Stimulated activated CD8-positive, alpha-beta memory T cell treated with anti-CD3 and anti-CD28 coated beads, Interleukin-12 subunit alpha, Interleukin-12 subunit beta, amount 100 ng/mL, for 24 hours (primary cell): ENCODE results near the gene DNAJC1.
"Not testable (repeated sequence)": the region's sequence is repeated elsewhere in the genome, so short reads cannot be mapped to it uniquely, and the experiment has no call there.

Source experiments
- DNase-seq: peaks from one replicate; pipeline ENCODE4 v3.0.0-alpha.2; 2020; ENCODE audit errors: extremely low read depth

Gene DNAJC1, protein sequence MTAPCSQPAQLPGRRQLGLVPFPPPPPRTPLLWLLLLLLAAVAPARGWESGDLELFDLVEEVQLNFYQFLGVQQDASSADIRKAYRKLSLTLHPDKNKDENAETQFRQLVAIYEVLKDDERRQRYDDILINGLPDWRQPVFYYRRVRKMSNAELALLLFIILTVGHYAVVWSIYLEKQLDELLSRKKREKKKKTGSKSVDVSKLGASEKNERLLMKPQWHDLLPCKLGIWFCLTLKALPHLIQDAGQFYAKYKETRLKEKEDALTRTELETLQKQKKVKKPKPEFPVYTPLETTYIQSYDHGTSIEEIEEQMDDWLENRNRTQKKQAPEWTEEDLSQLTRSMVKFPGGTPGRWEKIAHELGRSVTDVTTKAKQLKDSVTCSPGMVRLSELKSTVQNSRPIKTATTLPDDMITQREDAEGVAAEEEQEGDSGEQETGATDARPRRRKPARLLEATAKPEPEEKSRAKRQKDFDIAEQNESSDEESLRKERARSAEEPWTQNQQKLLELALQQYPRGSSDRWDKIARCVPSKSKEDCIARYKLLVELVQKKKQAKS

GRCh38 chr10:22003177-22003963, at the start of gene DNAJC1:
Gene DNAJC1, minus strand, starts transcription at chr10:22003730. Its CDS starts 296 bp downstream, at chr10:22003434.
- peak; percentile 93 for DNase-seq

DNA sequence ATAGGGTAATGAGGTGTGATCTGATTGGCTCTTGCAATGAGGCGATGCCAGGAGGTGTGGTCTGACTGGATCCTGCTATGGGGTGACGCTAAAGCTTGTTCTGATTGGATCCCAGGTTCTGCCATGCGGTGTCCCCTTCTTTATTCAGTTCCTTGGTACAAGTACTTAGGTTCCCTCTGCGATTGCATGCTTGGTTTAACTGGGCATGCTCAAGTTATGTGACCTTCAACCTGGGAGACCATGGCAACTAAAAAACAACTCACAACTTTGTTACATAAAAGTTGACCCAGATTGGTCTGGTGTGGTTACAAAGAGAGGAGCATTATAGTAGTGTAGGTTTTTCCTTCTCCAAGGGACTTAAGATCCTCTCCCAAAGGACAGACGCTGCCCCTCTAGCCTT, 49.5 kb upstream of the DNAJC1 start:
- DNase-seq = no peak

- no peak for DNase-seq
Observed at GRCh38 chr10:22049635-22050034, 46.1 kb upstream of the DNAJC1 start.

GRCh38 chr10:22047812-22048211, 44.3 kb upstream of the DNAJC1 start:
- DNase-seq = no peak

DNA sequence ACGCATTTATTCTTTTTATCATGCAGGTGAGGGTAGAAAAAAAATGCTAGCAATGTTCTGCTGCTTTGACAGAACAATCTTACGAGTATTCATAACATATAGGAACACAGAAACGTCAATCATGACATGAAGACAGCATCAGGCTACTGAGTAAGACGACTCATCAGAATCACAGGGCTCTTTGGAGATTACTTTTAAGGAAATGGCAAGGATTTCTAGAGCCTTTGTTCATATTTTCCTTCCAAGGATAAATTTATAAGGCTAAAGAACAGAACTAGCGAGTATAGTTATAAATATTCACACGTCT, 39.8 kb upstream of the DNAJC1 start:
- DNase-seq = no peak

- DNase-seq = no peak
Observed at GRCh38 chr10:22042557-22043326, 39.2 kb upstream of the DNAJC1 start.

GRCh38 chr10:22034333-22034732, 30.8 kb upstream of the DNAJC1 start:
- DNase-seq = no peak

- DNase-seq = not testable (repeated sequence)
Observed at GRCh38 chr10:22032268-22032667, 28.7 kb upstream of the DNAJC1 start.

GRCh38 chr10:22030421-22030820, 26.9 kb upstream of the DNAJC1 start:
- no peak for DNase-seq

DNA sequence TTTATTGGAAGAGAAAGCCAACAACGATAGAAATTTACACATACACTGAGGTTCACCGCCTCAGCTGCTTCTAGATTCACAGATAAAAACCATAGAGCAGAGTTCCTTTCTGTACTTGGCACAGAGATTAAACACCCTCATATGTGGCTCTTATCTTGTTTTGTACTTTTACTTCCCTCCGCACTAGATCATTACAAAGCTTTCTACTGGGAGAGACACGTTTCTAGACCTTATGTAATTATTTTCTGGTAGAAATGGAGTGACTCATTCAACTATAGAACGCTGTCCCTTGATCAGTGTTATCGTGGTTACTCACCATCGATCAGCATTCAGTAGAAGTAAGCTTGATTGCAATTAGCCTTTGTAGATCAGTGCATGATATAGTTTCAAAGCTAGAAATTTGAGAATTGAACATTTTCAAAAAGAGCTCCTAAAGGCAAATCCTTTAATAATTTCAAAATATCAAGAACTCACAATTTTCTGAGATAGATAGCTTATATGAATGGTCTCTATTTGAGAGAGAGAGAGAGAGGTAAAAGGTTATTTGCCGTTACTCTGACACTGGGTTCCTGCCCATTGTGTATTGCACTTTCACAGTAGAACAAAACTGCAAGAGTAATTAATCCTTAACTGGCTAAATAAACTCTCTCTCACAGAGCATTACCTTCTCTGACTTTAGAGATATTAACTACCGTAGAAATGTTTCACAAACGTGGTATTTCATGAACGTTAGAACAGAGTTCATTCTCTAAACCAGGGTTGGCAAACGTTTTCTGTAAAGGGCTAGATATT, 26.1 kb upstream of the DNAJC1 start:
- no peak for DNase-seq

DNA sequence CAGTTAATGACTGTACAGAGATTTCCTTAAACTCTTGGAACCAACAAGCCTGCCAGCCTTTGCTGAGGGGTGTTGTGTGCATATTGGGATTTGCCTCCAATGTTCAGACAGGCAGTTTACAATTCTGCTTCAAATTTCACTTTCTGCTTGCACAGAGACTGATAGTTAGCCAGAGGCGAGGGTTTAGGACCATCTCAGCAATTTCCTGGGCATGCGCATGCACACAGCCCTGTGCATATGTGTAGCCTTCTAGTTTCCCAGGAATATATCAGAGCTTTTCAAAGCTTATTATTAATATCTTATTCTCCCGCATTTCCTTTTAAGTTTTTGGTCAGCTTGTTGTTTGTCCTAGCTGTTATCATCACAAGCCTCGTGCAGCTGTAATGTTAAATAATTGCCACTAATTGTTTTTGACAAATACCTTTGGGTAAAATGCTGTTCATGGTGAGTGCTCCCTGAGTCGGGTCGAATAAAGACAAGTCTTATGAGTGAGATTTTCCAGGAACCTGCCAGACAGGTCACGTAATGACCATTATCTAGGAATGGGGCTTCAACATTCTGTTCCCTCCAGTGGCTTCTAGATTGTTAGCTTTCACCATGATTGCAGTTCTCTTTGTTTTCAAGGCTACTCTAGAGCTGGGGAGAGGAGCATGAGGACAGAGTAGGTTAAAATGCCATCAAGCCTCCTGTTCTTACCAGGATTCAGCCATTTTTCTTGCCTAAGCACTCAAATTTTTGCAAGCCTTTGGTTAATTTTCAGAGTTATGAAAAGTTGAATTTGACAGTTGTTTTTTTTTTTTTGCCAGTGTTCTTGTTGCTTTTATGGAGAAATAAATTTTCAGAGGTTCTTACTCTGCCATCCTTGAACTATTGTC, 24.1 kb upstream of the DNAJC1 start:
- DNase-seq = no peak

GRCh38 chr10:22026287-22026686, 22.8 kb upstream of the DNAJC1 start:
- no peak for DNase-seq

DNA sequence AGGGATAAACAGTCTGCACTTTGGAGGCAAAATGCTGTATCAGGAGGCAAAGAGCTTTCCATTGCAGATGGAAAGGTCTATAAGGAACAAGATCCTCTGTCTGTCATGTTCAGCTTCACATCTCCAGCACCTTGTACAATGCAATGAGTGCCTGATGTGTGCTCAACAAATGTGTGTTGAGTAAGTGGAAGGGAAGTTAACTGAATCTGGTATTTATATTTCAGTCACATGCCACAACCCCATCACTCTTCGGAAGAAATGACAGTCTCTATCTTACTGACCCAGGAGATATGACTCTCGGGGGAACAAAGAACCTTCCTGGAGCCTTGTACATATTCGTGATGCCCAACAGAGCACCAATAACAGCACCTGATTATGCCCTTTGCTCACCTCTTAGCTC, 20.0 kb upstream of the DNAJC1 start:
- DNase-seq = no peak

DNA sequence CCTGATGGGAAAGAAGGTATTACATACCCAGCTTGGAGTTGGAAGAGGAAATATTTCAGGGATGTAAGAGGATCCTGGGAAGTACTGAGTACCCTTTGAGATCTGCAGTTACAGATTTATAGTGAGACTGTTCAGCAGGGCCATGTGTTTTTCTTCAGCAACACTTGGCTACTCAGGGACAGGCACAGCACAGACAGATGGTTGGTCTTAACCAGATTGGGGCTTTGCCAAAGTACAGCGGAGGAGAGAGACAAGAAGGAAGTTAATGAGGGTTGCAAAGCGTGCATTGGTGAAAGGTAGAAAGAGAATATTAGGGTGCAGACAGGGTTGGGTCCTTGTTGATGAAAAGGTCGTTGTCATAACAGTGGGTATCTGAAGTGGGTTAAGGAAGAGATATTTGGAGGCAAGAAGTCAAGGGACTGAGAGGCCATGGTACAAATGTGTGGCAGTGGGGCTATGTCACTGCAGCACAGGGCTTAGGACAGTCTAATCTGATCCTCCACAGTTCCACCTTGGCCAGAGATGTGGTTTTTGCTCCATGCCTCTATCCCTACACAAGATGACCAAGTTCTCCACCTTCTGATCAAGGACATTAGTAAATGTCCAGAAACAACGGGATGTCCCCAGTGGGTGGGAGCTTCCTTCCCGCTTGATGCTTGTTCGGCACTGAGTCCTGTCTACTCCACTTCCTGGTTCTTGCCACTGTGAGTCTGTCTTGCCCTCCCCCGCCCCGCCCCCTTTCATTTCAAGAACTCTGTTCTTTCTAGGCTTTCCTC, 18.9 kb upstream of the DNAJC1 start:
- DNase-seq = no peak

- DNase-seq = not testable (repeated sequence)
Observed at GRCh38 chr10:22021144-22021543, 17.6 kb upstream of the DNAJC1 start.

DNA sequence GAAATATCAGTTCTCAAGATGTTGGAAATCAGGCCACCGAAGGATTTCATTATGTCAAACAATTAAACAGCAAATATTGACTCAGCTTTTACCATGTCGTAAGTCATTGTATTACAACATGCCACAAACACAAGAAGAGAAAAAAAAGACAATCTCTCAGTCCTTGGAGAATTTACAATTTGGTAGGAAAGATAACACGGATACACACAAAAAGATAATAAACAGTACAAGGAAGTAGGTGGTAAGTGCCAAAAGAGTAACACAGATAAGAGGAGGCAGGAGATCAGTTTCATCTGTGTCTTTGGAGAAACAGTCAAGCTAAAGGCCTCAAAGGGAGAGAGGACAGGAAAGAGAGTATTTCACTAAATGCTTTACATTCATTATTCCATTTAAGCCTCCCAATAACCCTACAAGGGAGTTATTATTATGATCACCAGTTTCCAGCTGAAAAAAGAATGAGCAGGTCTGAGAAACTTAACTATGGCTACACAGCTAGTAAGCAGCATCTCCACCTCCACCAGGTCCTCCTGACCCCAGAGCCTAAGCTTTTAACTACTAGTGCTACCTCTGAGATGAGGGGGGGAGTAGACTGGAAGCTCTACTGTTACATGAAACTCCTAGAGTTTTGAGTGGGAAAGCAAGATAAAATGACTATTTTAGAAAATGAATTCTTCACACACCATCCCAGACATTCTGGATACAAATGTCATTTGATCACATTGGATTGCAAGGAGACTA, 13.9 kb upstream of the DNAJC1 start:
- DNase-seq = no peak

DNA sequence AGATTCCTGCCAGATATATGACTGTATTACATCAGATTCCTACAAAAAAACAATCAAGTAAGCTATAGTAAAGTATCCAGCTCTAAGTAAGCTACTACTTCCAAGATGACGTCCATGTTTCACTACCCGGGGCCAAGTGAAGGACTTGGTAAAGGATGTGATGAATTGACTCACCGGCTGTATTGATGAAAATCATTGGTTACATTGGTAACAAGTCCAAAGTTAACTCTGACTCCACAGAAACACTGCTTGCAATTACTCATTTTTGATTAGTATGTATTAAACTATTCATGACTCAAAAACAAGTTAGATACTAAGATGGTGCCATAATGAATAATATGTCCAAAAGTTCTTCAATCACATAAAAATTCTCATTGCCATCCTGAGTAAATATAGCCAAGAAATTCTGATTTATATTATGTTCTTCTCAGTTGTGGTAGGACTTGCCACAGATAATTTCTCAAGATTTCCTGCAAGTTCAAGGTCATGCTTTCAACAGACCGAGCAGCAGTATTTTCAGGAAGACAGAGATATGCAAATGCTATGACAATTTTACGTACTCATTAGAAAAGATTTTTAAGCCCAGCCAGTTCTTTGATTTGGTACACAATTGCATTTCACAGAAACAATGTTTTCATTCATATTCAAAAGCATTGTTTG, 12.6 kb upstream of the DNAJC1 start:
- DNase-seq = no peak

DNA sequence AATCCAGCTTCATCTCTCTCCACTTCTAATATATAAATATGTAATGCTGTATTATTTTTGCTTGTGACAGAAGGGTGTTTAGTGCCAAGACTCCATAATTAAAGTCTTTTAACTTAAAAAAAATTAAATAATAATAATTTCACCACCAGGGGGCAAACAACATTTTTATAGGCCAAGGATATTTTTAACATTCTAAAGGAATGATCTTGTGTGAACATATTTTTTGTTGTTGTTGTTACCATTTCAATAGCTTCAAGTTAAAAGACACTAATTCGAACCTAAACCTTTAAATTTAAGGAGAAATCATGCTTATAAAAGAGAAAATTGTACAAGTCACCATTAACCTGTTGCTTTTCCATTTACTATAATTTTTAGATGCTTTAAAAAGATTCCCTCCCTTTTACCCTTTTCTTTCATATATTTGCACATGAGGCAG, 7.5 kb upstream of the DNAJC1 start:
- DNase-seq = no peak
